PC-3 (cell line): Measurements from ENCODE around the gene TMEM41B.

ENCODE experiments used
- EZH2 ChIP-seq: fragments of 300-600 bp; sonication (generic); IDR thresholded peaks from one replicate; pipeline ENCODE4 v1.6.1; 2017; ENCODE audit warnings: antibody characterized with exemption, mild to moderate bottlenecking, low read length; ENCODE audit not compliant: unreplicated experiment
- TF ChIP-seq, protein P1 (sequence below): fragments of 300-600 bp; sonication (generic); conservative IDR thresholded peaks from 2 replicates; pipeline ENCODE4 v1.5.1; 2017; ENCODE audit warnings: antibody characterized with exemption, low read depth, mild to moderate bottlenecking, low read length

DNA sequence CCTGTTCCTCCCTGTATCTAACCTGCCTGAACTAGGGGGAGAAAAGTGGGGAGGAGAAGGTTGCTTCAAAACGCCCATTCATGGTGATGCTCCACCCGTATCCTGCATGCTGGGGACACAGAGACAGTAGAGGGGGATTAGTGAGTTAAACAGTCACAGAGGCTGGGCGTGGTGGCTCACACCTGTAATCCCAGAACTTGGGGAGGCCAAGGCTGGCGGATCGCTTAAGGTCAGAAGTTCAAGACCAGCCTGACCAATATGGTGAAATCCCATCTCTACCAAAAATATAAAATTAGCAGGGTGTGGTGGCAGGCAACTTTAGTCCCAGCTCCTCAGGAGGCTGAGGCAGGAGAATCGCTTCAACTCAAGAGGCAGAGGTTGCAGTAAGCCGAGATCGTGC is 47.5 kb downstream of the TMEM41B start:
- TF ChIP-seq EZH2, result no peak
- TF ChIP-seq, protein P1, sequence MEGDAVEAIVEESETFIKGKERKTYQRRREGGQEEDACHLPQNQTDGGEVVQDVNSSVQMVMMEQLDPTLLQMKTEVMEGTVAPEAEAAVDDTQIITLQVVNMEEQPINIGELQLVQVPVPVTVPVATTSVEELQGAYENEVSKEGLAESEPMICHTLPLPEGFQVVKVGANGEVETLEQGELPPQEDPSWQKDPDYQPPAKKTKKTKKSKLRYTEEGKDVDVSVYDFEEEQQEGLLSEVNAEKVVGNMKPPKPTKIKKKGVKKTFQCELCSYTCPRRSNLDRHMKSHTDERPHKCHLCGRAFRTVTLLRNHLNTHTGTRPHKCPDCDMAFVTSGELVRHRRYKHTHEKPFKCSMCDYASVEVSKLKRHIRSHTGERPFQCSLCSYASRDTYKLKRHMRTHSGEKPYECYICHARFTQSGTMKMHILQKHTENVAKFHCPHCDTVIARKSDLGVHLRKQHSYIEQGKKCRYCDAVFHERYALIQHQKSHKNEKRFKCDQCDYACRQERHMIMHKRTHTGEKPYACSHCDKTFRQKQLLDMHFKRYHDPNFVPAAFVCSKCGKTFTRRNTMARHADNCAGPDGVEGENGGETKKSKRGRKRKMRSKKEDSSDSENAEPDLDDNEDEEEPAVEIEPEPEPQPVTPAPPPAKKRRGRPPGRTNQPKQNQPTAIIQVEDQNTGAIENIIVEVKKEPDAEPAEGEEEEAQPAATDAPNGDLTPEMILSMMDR, result no peak
